CD4-positive, alpha-beta T cell treated with Interleukin-4 for 4 hours (primary cell): Measurements from ENCODE around the gene DNAJA3.
A peak's percentile ranks its signal among the peaks of the same experiment; 100 is the strongest.

Experiments used
- DNase-seq: peaks from one replicate; pipeline ENCODE4 v3.0.0-alpha.2; 2020

The DNAJA3 gene

DNA sequence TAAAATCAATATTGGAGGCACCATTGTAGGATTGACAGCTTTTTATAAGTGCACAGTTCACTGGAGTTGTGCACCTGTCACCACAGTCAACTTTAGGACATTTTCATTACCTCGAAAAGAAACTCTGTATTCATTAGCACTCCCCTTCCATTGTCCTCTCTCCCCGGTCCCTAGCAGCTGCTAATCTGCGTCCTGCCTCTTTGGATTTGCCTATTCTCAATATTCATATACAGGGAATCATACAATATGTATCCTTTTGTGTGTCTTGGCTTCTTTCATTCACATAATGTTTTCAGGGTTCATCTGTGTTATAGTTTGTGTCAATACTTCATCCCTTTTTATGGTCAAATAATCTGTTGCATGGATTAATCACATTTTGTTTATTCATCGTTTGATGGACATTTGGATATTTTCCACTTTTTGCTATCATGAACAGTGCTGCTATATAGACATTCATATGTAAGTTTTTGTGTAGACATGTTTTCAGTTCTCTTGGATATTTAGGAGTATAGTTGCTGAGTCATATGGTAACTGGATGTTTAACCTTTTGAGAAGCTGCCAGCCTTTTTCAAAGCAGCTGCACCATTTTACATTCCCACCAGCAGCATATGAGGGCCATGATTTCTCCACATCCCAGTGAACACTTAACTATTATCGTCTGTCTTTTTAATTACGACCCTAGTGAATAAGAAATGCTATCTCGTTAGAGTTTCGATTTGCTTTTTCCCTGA is 9.8 kb downstream of the DNAJA3 start:
- no peak for DNase-seq

DNA sequence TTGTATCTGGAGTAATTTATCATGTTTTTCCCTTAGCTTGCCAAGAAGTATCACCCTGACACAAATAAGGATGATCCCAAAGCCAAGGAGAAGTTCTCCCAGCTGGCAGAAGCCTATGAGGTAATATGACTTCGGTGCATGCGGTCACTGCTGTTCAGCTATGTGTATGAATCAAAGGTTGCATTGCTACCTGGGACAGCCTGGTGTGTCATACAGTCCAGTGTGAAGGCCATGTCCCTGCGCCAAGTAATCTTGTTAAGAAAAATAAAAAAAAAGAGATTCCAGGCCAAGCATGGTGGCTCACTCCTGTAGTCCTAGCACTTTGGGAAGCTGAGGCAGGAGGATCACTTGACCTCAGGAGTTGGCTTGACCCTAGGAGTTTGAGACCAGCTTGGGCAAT is 11.7 kb downstream of the DNAJA3 start:
- DNase-seq = no peak

DNA sequence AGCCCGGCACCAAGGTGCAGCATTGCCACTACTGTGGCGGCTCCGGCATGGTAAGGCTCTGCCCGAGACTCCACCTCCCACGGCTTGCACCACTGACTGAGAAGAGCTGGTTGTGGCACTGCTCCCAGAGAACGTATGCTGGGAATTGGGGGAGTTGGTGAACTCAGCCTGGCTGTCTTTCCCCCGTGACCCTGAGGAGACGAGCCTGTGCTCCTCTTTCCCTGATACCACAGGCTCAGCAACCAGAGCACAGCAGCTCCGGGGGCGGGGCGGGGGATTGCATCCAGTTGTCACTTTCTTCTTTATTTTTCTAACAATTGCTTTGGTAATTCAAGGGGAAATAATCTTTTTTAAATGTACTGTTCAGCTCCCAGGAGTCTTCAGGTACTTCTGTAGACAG is 16.7 kb downstream of the DNAJA3 start:
- DNase-seq = no peak

DNA sequence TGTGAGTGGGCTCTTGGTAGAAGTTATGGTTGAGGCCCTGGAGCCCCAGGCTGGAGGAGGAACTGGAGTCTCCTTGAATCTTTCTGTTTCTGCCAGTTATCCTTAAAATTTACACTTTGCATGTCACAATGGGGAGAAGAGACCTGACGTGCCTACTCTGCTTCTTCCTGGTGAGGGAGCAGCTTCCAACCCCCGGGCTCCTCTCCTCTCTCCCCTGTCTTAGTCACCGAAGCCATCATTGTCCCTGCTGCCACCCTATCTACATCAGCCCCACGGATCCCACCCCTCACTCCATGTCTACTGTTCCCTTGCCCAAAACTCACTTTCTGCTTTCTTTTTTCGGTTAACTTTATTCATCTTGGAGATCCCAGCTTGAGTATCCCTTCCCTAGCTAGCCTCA is 17.6 kb downstream of the DNAJA3 start:
- DNase-seq = no peak

DNA sequence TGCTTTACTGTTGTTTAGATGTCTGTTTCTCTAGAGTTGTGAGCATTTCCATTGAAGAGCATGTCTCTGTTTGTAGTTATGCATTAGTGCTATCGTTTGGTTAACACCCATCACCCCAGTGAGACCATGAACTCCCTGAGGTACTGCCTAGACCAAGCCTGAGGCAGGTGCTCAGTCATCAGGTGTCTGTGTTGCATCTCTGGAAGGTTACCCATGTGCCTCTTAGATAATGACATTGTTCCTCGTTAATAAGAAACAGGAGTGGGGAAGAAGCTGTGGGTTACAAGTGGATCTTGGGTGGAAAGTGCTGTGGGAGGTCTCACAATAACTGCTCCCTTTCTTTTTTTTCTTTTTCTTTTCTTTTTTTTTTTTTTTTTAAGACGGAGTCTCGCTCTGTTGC is 18.3 kb downstream of the DNAJA3 start:
- no peak for DNase-seq

DNA sequence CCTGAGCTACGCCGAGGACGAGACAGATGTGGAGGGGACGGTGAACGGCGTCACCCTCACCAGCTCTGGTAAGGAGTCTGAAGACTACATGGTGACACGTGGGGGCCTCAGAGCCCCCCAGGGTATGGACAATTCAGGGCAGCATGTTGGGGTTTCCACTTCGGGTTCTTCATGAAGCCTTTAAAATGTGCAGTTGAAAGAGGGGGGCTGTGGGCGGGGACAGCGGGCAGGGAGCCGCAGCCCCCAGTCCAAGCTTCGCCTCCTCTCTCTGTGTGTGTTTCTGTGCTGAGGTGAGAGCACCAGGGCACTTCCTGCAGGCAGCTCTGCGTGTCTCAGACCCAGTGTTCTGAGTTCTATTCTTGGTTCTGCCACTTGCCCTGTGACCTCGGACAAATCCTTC is 24.8 kb downstream of the DNAJA3 start:
- DNase-seq = no peak

DNA sequence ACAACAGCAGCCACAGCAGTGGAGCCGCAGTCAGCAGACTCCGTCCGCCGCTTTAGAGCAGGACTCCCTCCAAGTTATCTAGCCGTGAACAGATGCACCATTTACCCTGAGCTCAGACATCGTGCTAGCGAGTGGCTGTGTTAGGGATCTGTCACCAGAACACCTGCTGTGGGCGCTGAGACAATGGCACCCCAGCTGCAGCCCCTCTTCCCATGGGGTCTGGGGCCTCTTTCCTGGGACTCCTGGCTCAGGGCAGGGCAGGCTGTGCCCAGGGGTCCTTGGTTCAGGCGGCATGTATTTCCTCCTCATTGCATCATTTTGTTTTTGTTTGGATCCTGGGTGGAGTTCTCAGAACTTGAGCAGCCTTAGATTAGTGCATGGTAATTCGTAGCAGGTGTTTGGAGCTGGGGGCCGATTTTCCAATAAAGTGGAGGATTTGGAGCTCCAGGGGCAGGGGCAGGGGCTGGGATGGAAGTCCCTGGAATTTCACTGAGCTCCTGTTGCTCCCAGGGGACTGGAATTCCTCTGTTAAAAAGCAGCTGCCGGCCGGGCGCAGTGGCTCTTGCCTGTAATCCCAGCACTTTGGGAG is 25.4 kb downstream of the DNAJA3 start:
- DNase-seq = no peak

DNA sequence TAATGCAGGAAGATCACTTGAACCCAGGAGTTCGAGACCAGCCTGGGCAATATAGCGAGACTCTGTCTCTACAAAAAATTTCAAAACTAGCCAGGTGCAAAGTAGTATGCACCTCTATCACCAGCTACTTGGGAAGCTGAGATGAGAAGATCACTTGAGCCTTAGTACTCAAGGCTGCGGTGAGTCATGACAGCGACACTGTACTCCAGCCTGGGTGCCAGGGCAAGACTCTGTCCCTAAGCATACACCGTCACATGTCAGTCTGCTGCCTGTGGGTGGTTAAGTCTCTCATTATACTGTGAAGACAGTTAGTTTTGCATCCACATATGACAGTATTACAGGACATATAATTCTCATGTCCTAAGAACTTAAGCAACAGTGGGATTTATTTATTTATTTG is 27.0 kb downstream of the DNAJA3 start:
- DNase-seq = no peak

DNA sequence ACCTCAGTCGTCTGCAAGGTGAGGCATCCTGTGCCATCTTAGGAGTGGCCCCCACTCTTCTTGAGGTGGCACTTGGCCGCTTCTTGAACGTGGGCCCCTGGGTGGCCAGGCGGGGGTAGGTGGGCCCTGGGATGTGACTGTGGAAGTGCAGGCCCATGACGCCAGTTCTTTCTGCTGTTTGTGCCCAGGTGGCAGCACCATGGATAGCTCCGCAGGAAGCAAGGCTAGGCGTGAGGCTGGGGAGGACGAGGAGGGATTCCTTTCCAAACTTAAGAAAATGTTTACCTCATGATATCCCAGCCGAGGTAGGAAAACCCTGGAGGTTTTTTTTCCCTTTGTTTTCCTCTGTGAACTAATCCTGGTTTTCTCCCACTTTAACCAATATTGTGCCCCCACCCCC is 29.0 kb downstream of the DNAJA3 start:
- no peak for DNase-seq

DNA sequence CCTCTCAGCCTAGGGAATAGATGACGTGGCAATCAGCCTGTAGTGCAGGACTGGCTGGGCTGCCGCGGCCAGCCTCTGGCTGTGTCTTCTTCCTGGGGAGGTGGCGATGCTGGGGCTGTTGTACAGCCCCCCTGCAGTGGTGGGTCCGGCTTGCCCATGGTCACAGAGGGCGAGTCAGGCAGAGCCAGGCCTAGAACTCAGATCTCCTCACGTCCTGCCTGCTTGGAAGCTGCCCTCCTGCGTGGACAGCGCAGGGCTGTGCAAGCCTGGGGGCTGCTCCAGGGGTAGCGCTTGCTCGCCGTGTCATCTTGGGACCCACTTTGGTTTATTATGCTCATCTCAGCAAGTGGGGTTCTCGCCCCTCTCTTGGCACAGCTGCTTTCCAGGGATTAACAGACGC is 29.4 kb downstream of the DNAJA3 start:
- no peak for DNase-seq

DNA sequence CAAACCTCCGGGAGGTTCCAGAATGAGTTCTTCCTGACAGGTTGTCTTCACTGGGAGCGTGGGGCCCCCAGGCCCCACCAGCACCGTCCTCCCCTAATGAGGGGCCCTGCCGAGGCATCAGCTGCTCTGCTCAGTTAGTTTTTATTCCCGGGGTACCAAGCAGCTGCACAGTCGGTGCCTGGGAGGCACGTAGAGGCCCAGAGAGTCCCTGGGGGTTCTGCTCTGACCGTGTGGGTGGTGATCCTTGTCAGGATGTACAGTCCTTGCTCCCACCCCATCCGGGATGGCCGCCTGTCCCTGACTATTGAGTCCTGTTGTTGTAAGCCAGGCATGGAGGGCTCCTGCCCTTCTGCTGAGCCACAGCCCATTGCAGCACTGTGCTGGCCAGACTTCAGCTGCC is 30.3 kb downstream of the DNAJA3 start:
- no peak for DNase-seq

DNA sequence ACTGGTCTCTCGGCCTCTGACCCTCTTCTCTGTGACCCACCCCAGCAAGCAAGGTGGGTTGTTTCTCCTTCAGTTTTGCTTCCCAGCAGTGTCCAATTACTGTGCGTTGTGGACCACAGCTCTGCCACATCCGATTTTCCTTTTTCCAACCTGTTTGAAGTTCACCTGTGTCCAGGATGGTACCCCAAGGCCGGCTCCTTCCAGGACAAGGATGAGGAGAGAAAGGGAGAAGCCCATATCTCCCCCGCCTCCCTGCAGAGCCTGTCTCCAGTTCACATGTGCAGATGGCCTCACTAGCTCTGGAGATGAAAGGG is 35.2 kb downstream of the DNAJA3 start:
- no peak for DNase-seq

DNA sequence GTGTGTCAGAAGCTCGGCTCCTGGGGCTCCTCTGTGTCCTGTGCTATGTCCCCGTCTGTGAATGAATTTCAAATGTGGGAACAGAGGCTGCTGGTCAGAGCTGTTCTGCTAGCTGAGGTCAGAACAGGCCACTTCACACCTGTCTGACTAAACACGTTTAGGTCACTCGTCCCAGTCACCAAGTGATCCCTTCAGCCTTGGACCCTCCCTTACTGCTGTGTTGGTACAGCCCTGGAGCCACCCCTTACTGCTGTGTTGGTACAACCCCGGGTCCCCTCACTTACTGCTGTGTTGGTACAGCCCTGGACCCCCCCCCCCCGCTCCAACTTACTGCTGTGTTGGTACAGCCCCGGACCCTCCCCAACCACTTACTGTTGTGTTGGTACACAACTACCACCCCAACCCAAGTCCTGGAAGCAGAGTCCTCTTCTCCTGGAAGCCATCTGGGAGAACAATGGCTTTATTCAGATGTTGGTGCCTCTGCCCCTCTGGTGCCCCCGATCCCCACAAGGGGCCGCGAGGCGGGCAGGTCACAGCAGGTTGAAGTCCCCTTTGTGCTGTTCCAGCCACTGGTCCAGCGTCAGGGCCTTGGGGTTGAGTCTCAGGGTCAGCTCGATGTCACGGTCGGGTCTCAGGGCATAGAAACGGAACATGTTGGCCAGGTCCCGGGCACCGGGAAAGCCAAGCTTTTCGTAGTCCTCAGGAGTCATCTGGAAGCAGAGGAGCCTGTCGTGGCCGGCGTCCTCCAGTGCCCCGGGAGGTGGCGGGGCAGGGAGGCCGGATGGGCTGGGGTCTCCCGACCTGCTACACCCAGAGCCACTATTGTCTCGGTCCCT is 35.8 kb downstream of the DNAJA3 start:
- DNase-seq = no peak

DNA sequence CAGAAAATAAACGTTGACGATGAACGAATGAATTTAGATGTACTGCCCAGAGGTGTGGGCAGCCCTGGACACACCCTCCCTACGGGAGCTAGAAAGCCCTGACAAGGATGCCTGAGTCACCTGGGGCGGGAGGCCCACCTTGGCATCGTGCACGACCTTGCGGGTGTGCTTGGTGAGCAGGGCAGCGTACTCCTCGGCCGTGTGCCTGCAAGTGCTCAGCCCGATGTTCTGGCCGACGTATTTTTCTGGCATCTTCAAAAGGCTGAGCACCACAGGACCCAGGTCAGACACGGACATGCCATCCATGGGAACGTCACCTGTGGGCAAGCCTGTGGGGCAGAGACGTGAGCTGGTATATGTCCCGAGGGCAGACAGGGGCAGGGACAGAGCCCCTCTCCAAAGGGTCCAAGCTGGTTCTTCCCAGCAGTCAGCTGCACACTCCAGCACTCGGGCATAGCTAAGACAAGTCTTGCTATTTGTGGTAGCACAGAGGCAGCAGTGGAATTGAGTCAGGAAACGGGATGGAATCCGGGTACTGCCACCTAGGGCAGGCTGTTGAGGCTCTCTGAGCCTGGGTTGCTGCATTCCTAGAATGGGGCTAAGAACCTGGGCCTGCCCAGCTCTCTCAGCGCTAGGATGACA is 38.0 kb downstream of the DNAJA3 start:
- no peak for DNase-seq

DNA sequence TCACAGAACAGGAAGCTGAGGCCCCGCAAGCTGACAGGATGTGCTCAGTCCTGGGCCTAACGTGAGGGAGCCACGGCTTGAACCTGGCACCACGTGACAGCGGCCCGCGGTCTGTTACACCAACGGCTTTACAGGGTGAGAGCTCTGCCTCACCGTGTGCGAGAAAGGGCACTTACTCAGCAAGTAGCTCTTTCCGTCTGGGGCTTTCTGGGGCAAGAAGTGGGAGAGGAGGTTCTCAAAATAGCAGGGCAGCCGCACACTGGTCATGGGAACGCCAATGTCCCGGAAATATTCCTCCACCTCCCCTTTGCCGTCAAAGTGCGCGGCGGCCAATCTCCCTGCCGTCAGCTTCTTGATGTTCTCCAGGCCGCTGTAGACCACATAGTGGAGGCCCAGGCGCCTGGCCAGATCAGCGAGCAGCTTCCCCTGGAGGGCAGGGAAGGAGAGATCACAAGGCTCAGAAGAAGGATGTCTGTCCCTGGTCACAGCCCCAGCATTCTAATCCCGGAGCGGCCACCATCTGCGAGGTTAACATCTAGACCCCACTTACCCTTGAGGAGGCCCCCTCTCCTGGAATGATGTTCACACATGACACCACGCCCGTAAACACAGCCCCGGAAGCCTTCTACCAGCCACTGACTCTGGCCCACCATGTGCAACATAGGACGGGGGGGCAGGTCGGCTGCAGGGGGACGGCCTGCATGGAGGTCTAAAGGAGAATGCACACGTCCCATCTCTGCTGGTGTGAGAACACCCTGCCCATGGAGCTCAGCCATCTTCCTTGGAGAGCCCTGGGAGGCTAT is 40.5 kb downstream of the DNAJA3 start:
- DNase-seq = peak; percentile 80

DNA sequence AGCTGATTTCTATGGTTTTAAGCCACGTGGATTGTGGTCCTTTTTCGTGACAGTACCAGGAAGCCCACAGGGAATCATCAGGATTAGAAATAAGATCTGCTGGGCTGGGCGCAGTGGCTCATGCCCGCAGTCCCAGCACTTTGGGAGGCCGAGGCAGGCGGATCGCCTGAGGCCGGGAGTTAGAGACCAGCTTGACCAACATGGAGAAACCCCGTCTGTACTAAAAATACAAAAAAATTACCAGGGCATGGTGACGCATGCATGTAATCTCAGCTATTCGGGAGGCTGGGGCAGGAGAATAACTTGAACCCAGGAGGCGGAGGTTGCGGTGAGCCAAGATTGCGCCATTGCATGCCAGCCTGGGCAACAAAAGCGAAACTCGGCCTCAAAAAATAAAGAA is 42.2 kb downstream of the DNAJA3 start:
- DNase-seq = no peak

DNA sequence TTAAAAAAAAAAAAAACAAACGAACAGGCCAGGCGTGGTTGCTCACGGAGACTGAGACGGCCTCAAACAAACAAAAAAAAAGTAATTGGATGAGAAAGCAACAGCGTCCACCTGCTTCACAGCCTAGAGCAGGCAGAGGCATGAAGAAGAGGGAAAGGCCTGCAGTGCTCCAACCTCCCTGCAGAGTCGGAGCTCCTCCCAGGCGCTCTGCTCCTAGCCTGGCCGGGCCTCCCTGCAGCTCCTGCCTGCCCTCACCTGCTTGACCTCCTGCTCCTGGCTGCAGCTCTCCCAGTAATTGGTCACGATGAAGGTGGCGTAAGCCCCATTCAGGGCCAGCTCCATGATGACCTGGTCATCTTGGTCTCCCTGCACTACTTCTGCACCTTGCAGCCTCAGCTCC is 43.3 kb downstream of the DNAJA3 start:
- no peak for DNase-seq

DNA sequence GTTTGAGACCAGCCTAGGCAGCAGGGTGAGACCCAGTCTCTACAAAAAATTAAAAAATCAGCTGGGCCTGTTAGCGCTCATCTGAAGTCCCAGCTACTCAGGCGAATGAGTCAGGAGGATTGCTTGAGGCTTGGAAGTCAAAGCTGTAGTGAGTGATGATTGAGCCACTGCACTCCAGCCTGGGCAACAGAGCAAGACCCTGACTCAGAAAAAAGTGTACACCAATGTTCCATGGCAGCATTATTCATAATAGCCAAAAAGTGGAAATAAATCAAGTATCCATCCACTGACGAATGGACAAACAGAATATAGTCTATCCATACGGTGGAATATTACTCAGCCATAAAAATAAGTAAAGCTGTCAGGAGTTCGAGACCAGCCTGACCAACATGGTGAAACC is 46.2 kb downstream of the DNAJA3 start:
- DNase-seq = no peak

DNA sequence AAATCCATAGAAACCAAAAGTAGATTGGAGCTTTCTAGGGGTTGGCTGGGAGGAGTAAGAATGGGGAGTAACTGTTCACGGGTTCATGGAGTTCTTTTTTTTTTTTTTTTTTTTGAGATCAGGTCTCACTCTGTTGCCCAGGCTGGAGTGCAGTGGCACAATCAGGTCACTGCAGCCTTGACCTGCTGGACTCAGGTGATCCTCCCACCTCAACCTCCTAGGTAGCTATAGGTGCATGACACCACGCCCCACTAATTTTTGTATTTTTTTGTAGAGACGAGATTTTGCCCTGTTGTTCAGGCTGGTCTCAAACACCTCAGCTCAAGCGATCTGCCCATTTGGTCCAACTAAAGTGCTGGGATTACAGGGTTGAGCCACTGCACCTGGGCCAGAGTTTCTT is 47.2 kb downstream of the DNAJA3 start:
- DNase-seq = no peak

DNA sequence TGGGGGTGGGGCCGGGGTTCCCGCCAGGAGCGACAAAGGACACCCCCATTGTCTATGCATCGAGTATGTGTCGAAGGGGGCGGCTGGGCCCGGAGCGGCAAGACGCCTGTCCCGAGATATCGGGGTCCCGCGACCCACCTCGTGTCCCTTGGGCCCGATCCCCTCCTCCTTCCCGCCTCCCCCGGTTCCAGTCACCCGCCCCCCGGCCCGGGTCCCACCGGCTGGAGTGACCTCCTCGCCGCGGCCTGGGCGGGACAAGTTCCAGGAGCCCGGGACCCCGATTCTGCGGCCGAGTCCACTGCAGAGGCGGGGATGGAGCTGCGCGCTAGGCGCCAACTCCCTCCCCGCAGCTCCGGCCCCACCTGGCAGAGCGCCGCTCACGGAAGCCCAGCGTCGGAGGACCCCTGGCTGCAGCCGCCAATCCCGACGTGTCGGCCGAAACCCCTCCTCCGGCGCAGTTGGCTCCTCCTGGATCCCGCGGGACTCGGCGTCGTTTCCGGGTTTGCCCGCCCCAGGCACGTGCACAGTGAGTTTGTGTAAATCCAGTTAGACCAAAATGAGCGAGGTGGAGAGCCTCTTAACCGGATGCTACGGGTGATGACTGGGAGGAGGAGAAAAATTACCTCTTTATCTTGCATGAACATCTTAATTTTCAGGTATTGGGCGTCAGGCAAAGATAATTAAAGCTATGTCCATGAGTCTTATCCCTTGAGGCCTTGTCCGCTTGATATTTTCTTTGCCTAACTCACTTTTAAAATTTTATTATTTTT is 48.7 kb downstream of the DNAJA3 start, which contains the start of gene NMRAL1:
Gene NMRAL1 (minus strand): TSS at position 434 of the 770 bp plus-strand sequence. CDS start 493 bp downstream, outside the sequence.
- peak; percentile 85 for DNase-seq

DNA sequence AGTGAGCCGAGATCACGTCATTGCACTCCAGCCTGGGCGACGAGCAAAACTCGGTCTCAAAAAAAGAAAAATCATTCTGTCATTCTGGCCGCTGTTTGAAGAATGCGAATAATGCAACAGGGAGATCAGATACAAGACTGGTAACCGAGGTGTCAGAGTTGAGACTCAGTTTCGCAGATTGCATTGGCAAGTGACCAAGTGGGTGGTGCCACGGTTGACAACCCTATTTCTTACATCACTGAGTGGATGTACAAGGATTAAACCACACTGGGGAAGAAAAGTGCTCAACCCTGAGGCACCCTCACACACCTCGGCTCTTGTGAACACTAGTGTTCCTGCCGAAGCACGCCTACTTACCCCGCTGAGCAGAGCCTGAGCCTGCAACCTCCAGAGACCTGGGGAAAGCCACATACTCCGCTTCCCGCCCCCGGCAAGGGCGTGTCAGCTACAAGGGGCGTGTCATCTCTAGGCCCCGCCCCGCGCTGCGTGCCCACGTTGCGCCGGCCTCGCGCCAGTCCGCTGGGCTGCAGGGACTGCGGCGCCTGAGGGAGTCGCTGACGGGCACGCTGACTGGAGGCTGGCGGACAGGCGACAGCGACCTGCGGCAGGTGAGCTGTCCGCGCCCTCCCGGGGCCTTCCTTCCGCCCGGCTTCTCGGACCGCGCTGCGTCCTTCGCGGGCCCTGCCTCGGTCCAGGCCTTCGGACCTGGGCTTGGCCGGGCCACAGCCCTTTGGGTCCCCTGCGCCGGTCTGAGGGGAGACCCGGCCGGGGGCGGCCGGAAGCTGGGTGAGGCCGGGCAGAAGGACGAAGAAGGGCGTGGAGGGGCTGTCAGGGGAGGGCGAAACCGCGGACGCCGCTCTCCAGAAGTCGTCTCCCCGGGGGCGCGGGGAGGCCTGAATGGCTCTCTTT is 50.5 kb downstream of the DNAJA3 start, which contains the start of gene HMOX2:
Gene HMOX2 (plus strand): TSS at position 519 of the 909 bp plus-strand sequence. CDS start 29,127 bp downstream, outside the sequence.
- peak; percentile 94 for DNase-seq
